Ovary (tissue), 3 donors: ENCODE measurements around the gene SPATA13.

Source experiments
- EP300 ChIP-seq: sonication (generic); formaldehyde crosslinking; IDR thresholded peaks from one replicate; pipeline ENCODE4 v1.6.1; 2017; ENCODE audit warnings: antibody characterized with exemption
- TF ChIP-seq, protein P1 (sequence below), 3 donors: fragments of 450-650 bp in 2 of 3; fragments of 200-600 bp in 1 of 3; IDR thresholded peaks; one replicate each; pipeline versions ENCODE4 v1.5.1 to v1.8.0; 2016 to 2022; ENCODE audit warnings: antibody characterized with exemption in 3 of 3, mild to moderate bottlenecking in 1 of 3
- donor health status: DM: no; HTN: no; CAD: no.

DNA sequence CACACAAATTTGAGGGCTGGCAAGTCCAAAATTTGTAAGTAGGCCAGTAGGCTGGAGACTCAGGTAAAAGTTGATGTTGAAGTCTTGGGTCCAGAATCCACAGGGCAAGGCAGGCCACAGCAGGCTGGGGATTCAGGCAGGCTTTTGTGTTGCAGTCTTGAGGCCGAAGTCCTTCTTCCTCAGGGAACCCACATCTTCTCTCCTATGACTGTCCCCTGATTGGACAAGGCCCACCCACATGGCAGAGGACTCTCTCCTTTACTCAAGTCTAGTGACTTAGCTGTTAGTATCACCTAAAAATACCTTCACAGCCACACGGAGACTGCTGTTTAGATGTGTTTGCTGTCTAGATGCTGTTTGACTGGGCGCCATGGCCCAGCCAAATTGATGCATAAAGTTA is 9.9 kb upstream of the SPATA13 start:
- TF ChIP-seq, protein P1, sequence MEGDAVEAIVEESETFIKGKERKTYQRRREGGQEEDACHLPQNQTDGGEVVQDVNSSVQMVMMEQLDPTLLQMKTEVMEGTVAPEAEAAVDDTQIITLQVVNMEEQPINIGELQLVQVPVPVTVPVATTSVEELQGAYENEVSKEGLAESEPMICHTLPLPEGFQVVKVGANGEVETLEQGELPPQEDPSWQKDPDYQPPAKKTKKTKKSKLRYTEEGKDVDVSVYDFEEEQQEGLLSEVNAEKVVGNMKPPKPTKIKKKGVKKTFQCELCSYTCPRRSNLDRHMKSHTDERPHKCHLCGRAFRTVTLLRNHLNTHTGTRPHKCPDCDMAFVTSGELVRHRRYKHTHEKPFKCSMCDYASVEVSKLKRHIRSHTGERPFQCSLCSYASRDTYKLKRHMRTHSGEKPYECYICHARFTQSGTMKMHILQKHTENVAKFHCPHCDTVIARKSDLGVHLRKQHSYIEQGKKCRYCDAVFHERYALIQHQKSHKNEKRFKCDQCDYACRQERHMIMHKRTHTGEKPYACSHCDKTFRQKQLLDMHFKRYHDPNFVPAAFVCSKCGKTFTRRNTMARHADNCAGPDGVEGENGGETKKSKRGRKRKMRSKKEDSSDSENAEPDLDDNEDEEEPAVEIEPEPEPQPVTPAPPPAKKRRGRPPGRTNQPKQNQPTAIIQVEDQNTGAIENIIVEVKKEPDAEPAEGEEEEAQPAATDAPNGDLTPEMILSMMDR (IDR thresholded peaks at IDR 0.05), result no peak
- TF ChIP-seq EP300, result no peak
